Measurements from ENCODE around the gene LRRC8C.

LRRC8C gene

GRCh38 chr1:89732643-89733222, 99.8 kb downstream of the LRRC8C start:
- DNase-seq (ENCODE audit: low read depth): no peak

GRCh38 chr1:89733748-89734147, 100.8 kb downstream of the LRRC8C start:
- DNase-seq (ENCODE audit: low read depth): no peak

GRCh38 chr1:89734442-89734841, 101.5 kb downstream of the LRRC8C start:
- no peak for DNase-seq (ENCODE audit: low read depth)

GRCh38 chr1:89735479-89735878, 102.6 kb downstream of the LRRC8C start:
- DNase-seq (ENCODE audit: low read depth): no peak

- no peak for DNase-seq (ENCODE audit: low read depth)
Measured at GRCh38 chr1:89736937-89737733, 104.2 kb downstream of the LRRC8C start.

GRCh38 chr1:89737985-89738510, 105.1 kb downstream of the LRRC8C start:
- DNase-seq (ENCODE audit: low read depth): no peak

GRCh38 chr1:89739013-89739843, 106.3 kb downstream of the LRRC8C start:
- DNase-seq (ENCODE audit: low read depth): peak; percentile 37

- no peak for DNase-seq (ENCODE audit: low read depth)
Measured at GRCh38 chr1:89739844-89740216, 106.9 kb downstream of the LRRC8C start.

GRCh38 chr1:89743788-89744187, 110.9 kb downstream of the LRRC8C start:
- no peak for DNase-seq (ENCODE audit: low read depth)

GRCh38 chr1:89746424-89747149, 113.7 kb downstream of the LRRC8C start:
- DNase-seq (ENCODE audit: low read depth): no peak

- DNase-seq (ENCODE audit: low read depth): no peak
Measured at GRCh38 chr1:89753761-89754160, 120.8 kb downstream of the LRRC8C start.

- no peak for DNase-seq (ENCODE audit: low read depth)
Measured at GRCh38 chr1:89754518-89754917, 121.6 kb downstream of the LRRC8C start.

- no peak for DNase-seq (ENCODE audit: low read depth)
Measured at GRCh38 chr1:89755591-89755990, 122.7 kb downstream of the LRRC8C start.

GRCh38 chr1:89757532-89757931, 124.6 kb downstream of the LRRC8C start:
- DNase-seq (ENCODE audit: low read depth): no peak

GRCh38 chr1:89758156-89758555, 125.2 kb downstream of the LRRC8C start:
- no peak for DNase-seq (ENCODE audit: low read depth)

GRCh38 chr1:89759036-89759435, 126.1 kb downstream of the LRRC8C start:
- no peak for DNase-seq (ENCODE audit: low read depth)

GRCh38 chr1:89760496-89760895, 127.6 kb downstream of the LRRC8C start:
- no peak for DNase-seq (ENCODE audit: low read depth)

- no peak for DNase-seq (ENCODE audit: low read depth)
Measured at GRCh38 chr1:89761338-89761737, 128.4 kb downstream of the LRRC8C start.

- DNase-seq (ENCODE audit: low read depth): no peak
Measured at GRCh38 chr1:89761901-89762300, 129.0 kb downstream of the LRRC8C start.

- no peak for DNase-seq (ENCODE audit: low read depth)
Measured at GRCh38 chr1:89762386-89762778, 129.5 kb downstream of the LRRC8C start.

- peak; percentile 82 for DNase-seq (ENCODE audit: low read depth)
Measured at GRCh38 chr1:89762779-89763648, 130.1 kb downstream of the LRRC8C start.
